ENCODE data around the gene TRAK1.

The TRAK1 gene

DNA sequence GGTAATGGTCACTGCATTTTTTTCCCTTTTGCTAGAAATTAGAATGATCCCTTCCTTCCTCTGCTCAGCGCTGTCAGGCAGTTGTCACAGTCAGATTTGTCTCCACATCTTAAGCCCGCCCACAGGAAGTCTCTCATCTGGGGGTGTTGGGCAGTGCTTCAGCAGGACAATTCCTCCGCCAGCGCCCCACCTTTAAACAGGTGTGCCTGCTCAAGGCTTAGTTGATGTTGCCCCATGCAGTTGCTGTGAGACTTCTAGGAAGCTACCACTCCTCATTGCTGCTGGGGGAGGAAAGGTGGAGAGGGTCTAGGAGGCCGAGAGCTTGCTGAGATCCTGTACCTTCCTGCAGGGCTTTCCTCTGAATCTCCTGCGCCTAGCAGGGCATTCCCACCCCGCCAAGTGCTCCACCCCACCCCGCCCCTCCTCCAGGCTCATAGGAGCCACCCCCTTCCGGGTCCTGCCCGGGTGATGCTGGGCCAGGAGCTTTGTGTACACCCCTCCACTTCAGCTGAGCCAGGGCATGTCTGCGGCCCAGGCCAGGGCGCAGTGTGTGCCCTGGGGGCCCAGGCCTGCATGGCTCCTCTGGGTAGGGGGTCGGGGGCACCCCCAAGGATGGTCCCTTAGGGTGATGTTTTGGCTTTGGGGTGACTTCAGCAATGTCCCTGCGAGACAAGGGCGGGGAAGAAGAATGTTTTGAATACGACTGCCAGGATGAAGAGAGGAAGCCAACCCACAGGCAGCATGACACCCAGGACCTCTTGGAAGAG lies 68.7 kb downstream of the TRAK1 start:
- DNase-seq, result no peak

- DNase-seq, result no peak
These were observed 70.1 kb downstream of the TRAK1 start for GRCh38 chr3:42161050-42161935.

- DNase-seq, result no peak
These were observed 71.3 kb downstream of the TRAK1 start for GRCh38 chr3:42162462-42162861.

DNA sequence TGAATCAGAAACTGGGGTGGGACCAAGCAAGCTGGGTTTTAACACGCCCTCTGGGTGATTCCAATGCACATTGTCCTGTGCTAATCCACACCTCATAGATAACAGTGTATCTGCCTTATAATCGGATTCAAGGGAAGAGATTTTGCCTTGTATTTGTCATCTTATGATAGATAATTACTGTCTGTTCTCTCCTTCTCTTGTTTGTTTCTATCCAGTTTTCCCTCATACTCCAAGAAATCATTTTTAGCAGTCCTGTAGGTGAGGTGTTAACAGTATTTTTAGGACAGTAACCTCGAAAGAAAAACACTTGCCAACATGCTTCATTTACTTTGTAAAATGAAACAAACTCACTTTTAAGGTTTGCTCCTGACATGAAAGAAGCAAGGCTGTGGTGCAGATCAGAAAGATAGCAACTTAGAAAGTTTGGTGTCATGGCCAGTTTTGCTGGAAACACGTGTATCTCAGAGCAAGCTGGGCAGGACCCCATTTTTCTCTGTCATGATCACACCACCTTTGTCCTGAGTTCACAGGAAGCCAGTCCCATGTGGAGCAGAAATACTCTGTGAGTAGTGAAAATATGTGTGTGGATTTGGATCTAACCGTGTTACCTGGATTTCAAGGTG lies 72.6 kb downstream of the TRAK1 start:
- DNase-seq, result no peak

- no peak for DNase-seq
These were observed 73.5 kb downstream of the TRAK1 start for GRCh38 chr3:42164656-42165055.

DNA sequence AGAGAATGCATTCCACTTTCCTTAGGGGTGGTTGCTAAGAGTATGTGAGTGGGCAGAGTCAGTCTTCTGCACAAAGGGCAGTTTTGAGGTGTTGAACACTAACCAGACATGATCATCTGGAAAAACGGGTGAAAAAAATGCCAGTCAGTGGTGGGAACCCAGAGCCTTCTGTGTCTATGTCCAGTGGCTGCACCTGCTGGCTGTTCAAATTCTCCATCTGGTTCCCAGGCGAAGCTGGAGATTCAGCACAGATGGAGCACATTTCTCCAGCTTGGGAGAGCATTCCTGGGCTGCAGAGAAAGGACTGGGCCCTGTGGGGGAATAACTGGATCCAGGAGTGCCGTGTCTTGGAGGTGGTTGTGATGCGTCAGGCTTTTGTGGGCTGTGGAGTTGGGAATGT lies 74.1 kb downstream of the TRAK1 start:
- DNase-seq, result no peak

- DNase-seq, result no peak
These were observed 75.1 kb downstream of the TRAK1 start for GRCh38 chr3:42166214-42166613.

DNA sequence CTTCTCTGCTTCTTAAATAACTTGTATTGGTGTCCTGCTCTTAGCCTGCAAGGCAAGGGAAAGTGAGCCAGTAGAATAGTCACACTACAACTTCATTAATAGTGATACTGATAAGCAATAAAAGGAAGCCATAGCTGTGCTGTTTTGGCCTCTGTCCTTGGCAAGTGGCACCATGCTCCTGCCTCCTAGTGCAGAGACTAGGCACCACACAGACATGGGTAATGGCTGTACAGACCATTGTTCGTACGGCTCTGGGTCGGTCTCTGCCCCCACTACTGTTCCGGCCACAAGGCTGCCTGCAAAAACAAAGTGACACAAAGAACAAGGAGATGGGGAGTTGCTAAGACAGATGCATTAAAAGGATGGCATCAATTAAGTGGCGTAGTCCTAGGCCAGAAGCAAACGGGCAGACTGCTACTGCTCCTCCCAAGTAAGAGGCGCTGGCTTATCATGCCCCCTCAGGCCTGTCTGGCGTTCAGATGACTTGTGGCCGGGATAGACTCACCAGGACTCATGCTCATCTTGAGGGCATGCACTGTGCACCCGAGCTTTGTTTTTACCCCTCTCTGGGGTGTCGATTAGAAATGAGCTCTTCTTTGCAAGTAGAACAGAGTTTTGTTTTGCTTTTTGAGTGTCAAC lies 75.6 kb downstream of the TRAK1 start:
- no peak for DNase-seq

DNA sequence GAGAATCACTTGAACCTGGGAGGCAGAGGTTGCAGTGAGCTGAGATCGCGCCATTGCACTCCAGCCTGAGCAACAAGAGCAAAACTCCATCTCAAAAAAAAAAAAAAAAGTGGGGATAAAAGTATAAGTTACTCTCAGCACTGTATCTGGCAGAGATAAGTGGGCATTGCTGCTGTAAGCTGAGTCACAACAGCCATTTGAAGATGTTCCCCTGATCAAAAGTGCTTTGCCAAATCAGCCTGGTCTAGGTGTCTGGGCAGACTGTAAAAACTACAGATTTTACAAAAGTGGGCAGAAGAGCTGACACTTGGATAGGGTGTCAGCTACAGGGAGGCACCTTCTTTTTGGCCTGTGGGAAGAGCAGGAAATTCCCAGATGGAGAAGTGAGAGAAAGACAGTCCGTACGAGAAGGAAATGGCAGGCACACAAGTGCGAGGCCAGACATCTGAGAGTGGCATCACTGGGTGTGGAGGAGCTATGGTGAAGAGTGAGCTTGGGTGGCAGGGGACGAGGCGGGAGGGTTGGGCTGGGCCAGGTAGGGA lies 78.5 kb downstream of the TRAK1 start:
- no peak for DNase-seq

GRCh38 chr3:42172047-42172654 lies 81.0 kb downstream of the TRAK1 start:
- DNase-seq, result no peak

- no peak for DNase-seq
These were observed 82.2 kb downstream of the TRAK1 start for GRCh38 chr3:42173307-42173706.

DNA sequence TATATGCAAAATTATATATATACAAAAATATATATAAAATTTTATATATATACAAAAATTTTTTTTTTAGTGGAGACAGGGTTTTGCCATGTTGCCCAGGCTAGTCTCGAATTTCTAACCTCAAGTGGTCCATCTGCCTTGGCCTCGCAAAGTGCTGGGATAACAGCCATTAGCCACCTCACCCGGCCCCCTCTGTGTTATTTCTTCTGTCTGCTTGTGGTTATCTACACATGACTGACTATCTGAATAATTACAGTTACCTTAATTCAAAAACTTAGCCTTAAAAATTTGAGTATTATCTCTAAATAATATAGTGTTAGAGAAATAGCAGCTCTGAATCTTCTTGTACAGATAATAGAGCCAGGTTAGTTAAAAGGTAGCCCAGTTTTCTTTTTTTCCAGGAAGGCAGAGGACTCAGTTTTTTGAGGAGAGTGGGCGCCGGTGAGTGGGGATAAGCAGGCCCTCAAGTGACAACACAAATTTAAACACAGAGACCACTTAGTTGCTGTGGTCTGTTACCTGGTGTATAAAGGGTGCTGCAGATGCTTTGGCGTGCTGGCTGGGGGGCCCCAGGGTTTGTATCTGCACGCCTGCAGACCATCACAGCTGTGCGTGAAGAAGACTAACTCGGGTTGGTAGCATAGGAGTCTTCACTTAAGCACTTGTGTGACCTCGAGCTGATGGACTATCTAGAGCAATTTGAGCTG lies 83.7 kb downstream of the TRAK1 start:
- DNase-seq, result no peak

DNA sequence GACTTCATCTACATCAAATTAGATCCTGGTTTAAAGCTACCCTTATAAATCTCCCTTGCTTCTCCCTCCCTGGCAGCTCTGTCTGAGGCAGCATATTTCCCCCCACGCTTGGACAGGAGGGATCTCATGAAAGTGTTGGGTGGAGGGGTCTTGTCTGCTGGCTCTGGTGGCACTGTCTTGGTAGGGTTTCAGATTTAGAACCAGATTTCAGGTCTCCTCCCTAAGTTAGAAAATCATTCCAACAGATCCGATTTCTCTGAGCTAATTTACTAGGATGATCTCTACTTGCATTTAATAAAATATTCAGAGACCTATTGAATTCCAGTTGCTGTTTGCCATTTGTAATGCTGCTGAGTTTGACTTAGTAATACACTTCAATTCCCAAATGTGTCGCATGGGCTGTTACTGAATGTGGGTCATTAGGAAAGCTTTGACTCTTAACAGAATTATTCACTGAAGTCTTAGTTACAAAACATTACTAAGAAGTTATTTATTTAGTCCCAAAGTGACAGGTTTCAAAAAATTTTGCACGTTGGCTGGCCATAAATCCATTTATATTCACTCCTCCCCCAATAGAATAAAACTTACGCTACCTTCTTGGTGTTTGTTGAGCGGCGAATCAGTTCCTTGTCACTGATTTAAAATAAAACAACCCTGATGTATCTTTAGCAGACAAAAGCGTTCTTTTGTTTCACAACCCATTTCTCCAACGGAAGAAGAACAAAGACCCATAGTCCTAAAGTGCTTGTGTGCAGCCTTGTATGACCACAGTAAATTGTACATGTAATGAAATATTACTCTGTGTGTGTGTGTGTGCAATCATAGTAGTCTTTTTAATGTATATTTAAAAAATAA lies 84.5 kb downstream of the TRAK1 start:
- no peak for DNase-seq

GRCh38 chr3:42176242-42177034 lies 85.3 kb downstream of the TRAK1 start:
- DNase-seq, result no peak

DNA sequence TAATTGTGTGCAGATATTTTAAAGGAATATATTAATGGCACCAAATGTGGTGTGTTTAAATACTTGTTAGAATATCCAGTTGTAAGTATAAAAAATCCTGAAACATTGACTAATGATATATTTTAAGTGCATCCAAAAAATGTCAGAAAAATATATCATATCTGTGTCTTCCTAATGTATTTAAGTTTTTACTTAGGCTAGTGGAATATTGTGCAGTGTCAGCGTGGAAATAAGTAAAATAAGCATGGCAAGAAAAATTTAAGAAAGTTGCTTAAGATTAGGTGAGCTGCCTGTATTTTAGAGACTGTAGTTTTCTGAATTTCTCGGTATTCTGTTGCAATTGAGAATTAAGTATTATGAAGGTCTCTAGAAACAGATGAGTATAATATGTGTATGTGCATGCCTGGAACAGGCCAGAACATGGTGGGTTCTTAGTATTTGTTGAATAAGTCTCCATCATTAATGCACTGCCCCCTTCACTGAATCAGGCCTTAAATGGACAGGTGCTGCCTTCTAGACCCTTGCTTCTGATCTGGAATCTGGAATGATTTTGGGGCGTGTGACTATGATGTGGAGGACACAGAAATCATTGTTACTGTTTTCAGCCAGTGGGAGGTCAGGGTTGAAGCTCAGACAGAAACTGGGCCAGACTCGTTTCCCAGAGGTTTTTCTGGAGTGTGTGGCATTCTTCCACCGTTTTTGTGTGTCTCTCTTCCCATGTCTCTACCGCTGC lies 86.1 kb downstream of the TRAK1 start:
- DNase-seq, result no peak

GRCh38 chr3:42177801-42178150 lies 86.6 kb downstream of the TRAK1 start:
- DNase-seq, result no peak

- DNase-seq, result no peak
These were observed 88.1 kb downstream of the TRAK1 start for GRCh38 chr3:42179110-42179725.

- DNase-seq, result no peak
These were observed 89.7 kb downstream of the TRAK1 start for GRCh38 chr3:42180901-42181300.

- no peak for DNase-seq
These were observed 91.4 kb downstream of the TRAK1 start for GRCh38 chr3:42182555-42182954.

Data from GF-D8 (cell line).